ENCODE data around the gene GTF2IRD1. TPM values are rescaled to one million over a fixed set of nuclear protein-coding genes. Genes with fewer than 3 reads are reported as not detected.
A peak's percentile ranks its signal among the peaks of the same experiment; 100 is the strongest.

The GTF2IRD1 gene
- total and polyA plus RNA-seq, 2 experiments from 2014 or later = 34.9 to 39.6 TPM

DNA sequence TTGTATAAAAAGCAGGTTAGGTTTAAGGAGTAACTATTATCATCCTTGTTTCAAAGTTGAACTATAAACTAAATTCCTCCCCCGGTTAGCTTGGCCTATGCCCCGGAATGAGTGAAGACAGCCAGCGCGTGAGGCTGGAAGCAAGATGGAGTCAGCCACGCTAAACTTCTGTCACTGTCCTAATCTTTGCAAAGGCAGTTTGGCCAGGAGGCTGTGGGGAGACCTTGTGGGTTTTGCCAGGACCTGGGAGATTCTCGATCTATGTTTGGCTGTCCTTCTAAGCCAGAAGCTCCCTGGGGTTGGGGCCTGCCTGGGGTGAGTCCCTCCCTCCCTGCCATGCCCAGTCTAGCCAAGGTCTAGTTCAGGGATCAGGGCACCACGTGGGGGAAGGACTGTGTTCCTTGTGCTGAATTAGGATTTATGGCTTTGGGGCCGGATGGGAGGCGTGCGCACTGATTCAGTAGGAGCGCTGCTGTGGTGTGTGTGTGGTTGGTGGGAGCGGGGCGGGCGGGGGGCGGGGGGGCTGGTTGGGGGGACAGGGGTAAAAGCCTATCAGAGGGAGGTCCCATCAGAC lies 871 bp upstream of the GTF2IRD1 start:
- no peaks in the 10 kb centered on the region for H3K9me2 ChIP-seq (replicated peaks; ENCODE audit: insufficient read depth)
- no peak overlapping the region for H3K4me3 ChIP-seq
- peak overlapping the region; percentile 99 for H3K27ac ChIP-seq
- TF ChIP-seq EZH2phosphoT487 (IDR thresholded peaks at IDR 0.05; ENCODE audit: low read depth, severe bottlenecking, unreplicated experiment) (no peak), EZH2 (IDR thresholded peaks at IDR 0.05; ENCODE audit: borderline replicate concordance) (no peak)
- TF ChIP-seq, protein P1, sequence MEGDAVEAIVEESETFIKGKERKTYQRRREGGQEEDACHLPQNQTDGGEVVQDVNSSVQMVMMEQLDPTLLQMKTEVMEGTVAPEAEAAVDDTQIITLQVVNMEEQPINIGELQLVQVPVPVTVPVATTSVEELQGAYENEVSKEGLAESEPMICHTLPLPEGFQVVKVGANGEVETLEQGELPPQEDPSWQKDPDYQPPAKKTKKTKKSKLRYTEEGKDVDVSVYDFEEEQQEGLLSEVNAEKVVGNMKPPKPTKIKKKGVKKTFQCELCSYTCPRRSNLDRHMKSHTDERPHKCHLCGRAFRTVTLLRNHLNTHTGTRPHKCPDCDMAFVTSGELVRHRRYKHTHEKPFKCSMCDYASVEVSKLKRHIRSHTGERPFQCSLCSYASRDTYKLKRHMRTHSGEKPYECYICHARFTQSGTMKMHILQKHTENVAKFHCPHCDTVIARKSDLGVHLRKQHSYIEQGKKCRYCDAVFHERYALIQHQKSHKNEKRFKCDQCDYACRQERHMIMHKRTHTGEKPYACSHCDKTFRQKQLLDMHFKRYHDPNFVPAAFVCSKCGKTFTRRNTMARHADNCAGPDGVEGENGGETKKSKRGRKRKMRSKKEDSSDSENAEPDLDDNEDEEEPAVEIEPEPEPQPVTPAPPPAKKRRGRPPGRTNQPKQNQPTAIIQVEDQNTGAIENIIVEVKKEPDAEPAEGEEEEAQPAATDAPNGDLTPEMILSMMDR (IDR thresholded peaks at IDR 0.05; ENCODE audit: poor library complexity) = no peak
- peaks cover 17% of the 10 kb centered on the region for H3K4me1 ChIP-seq (ENCODE audit: insufficient read depth)
- peak; percentile 65 for DNase-seq (ENCODE audit: low spot score)
- 51% methylated on average over 15 of the region's 15 CpGs for WGBS (ENCODE audit: low lambda C conversion rate, missing lambda C conversion rate)
- H2AFZ ChIP-seq = peak overlapping the region; percentile 92
- peaks cover 13% of the 10 kb centered on the region for H4K20me1 ChIP-seq (ENCODE audit: insufficient read depth, poor library complexity, severe bottlenecking)
- H3K27me3 ChIP-seq = no peaks in the 10 kb centered on the region
- no peaks in the 10 kb centered on the region for H3K9me3 ChIP-seq (ENCODE audit: low read depth)
- H3K36me3 ChIP-seq (replicated peaks; ENCODE audit: insufficient read depth, low read depth) = no peaks in the 10 kb centered on the region
- H3K79me2 ChIP-seq = peaks cover 44% of the 10 kb centered on the region
- peak overlapping the region; percentile 97 for H3K4me2 ChIP-seq

DNA sequence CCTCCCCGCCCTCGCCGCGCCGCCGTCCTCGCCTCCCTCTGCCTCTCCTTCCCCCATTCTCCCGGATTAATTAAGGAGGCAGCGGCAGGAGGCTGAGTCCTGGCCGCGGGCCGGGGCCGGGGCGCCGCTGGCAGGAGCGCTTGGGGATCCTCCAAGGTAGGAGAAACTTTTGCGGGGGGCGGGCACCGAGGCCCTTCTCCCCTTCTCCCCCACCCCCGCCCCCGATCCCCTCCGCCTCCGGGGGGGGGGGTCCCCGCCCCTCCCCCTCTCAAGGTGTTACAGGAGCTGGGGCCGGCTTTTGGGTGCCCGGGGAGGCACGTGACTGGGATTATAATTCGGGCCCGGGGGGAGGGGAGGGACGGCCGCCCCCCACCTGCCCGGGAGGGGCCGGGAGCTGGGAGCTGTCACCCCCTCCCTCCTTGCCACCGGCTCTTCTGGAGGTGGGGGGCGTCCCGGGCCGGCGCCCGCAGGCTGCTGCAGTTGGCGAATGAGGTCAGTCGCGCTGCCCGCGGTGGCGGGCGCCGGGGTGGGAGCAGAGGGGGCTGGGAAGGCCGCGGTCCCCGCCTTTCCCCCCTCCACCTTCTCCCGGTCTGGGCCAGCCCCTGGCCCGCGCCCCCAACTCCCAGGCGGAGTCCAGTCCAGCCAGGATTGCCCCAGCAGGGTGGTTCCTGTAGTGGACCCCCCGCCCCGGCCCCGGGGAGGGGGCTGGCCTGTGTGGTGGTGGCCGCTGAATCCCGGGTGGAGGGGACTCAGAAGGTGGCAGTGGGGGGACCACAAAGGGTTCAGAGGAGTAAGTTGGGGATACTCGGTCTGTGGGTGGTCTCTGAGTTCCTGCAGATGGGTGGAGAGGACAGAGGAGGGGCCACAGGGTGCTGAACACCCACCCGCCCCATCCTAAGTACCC lies 567 bp downstream of the GTF2IRD1 start:
- peak overlapping the region; percentile 63 for H2AFZ ChIP-seq
- H3K4me2 ChIP-seq = peak overlapping the region; percentile 97
- H4K20me1 ChIP-seq (ENCODE audit: insufficient read depth, poor library complexity, severe bottlenecking) = peaks cover 26% of the 10 kb centered on the region
- H3K9me3 ChIP-seq (ENCODE audit: low read depth) = no peaks in the 10 kb centered on the region
- no peak for TF ChIP-seq EZH2 (IDR thresholded peaks at IDR 0.05; ENCODE audit: borderline replicate concordance)
- DNase-seq (ENCODE audit: low spot score) = peak; percentile 61
- H3K9me2 ChIP-seq (replicated peaks; ENCODE audit: insufficient read depth) = no peaks in the 10 kb centered on the region
- H3K36me3 ChIP-seq (replicated peaks; ENCODE audit: insufficient read depth, low read depth) = no peaks in the 10 kb centered on the region
- no peaks in the 10 kb centered on the region for H3K27me3 ChIP-seq
- peak overlapping the region; percentile 99 for H3K27ac ChIP-seq
- peaks cover 17% of the 10 kb centered on the region for H3K4me1 ChIP-seq (ENCODE audit: insufficient read depth)
- 1% methylated on average over 12 of the region's 61 CpGs for WGBS (ENCODE audit: low lambda C conversion rate, missing lambda C conversion rate)
- H3K79me2 ChIP-seq = peaks cover 58% of the 10 kb centered on the region
- peak overlapping the region; percentile 97 for H3K4me3 ChIP-seq

DNA sequence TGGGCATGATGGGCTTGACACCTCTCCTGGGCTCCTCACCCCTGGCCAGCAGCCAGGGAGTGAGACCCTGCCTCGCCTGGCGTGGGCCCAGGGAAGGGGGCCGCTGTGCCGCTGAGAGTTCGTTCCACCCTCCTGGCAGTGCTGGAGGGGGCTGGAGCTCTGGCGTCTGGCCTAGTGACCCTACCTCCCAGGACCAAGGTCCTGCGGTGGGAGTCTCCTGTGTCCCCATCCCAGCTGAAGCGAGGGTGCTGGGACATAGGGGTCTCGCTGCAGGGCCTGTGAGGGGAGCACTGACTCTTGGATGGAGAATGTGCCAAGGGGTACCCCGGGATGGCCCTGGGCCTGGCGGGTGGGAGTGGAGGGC lies 1.2 kb downstream of the GTF2IRD1 start:
- Histone ChIP-seq H3K79me2 (peaks cover 65% of the 10 kb centered on the region), H3K9me3 (ENCODE audit: low read depth) (no peaks in the 10 kb centered on the region), H3K27me3 (no peaks in the 10 kb centered on the region), H3K36me3 (replicated peaks; ENCODE audit: insufficient read depth, low read depth) (no peaks in the 10 kb centered on the region), H3K4me3 (peak overlapping the region; percentile 97), H3K4me2 (peak overlapping the region; percentile 97), H2AFZ (peak overlapping the region; percentile 63), H3K9me2 (replicated peaks; ENCODE audit: insufficient read depth) (no peaks in the 10 kb centered on the region), H3K27ac (peak overlapping the region; percentile 99), H4K20me1 (ENCODE audit: insufficient read depth, poor library complexity, severe bottlenecking) (peaks cover 32% of the 10 kb centered on the region), H3K4me1 (ENCODE audit: insufficient read depth) (peaks cover 17% of the 10 kb centered on the region)
- WGBS (ENCODE audit: low lambda C conversion rate, missing lambda C conversion rate) = 35% methylated on average over 11 of the region's 11 CpGs
- TF ChIP-seq, protein P1 (IDR thresholded peaks at IDR 0.05; ENCODE audit: poor library complexity) = no peak
- TF ChIP-seq EZH2phosphoT487 (IDR thresholded peaks at IDR 0.05; ENCODE audit: low read depth, severe bottlenecking, unreplicated experiment) (no peak), EZH2 (IDR thresholded peaks at IDR 0.05; ENCODE audit: borderline replicate concordance) (no peak)
- peak; percentile 43 for DNase-seq (ENCODE audit: low spot score)

DNA sequence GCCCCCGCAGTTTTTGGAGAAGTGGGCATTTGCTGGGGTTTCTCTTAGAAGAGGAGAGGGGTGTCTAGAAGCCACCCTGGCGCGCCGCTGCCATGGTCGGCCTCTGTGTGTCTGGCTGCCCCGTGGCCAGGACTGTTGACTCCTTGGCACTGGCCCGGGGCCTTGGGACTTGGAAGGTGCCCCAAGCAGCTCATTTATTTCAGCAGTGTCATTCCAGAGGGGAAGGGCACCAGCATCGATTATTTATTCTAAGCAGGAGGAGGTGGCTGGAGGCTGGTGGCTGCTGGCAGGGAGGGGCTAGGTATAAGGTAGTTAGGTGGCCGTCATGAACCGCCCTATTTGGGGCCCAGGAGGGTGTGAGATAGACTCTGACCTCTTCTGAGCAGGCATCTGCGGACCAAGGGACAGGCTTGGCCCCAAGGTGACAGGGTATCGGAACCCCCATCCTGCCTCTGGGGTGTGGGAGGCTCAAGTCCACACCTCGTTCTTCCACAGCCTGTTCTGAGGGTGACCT lies 1.6 kb downstream of the GTF2IRD1 start:
- Histone ChIP-seq H3K36me3 (replicated peaks; ENCODE audit: insufficient read depth, low read depth) (no peaks in the 10 kb centered on the region), H3K4me2 (peak overlapping the region; percentile 97), H4K20me1 (ENCODE audit: insufficient read depth, poor library complexity, severe bottlenecking) (peaks cover 36% of the 10 kb centered on the region), H3K4me3 (peak overlapping the region; percentile 97), H3K27ac (peak overlapping the region; percentile 99), H3K9me3 (ENCODE audit: low read depth) (no peaks in the 10 kb centered on the region), H3K27me3 (no peaks in the 10 kb centered on the region), H3K9me2 (replicated peaks; ENCODE audit: insufficient read depth) (no peaks in the 10 kb centered on the region), H3K4me1 (ENCODE audit: insufficient read depth) (peaks cover 17% of the 10 kb centered on the region), H2AFZ (no peak overlapping the region), H3K79me2 (peaks cover 69% of the 10 kb centered on the region)
- 64% methylated on average over 13 of the region's 13 CpGs for WGBS (ENCODE audit: low lambda C conversion rate, missing lambda C conversion rate)
- DNase-seq (ENCODE audit: low spot score) = peak; percentile 80
- TF ChIP-seq, protein P1 (IDR thresholded peaks at IDR 0.05; ENCODE audit: poor library complexity) = no peak
- no peak for TF ChIP-seq EZH2 (IDR thresholded peaks at IDR 0.05; ENCODE audit: borderline replicate concordance)
- no peak for TF ChIP-seq EZH2phosphoT487 (IDR thresholded peaks at IDR 0.05; ENCODE audit: low read depth, severe bottlenecking, unreplicated experiment)

Measured in hepatocyte (in vitro differentiated cells).